K562 (cell line): ENCODE measurements around the gene FBXO46. TPM values are rescaled to one million over a fixed set of nuclear protein-coding genes. Genes with fewer than 3 reads are reported as not detected.
A peak's percentile ranks its signal among the peaks of the same experiment; 100 is the strongest.

Experiments
- BCOR ChIP-seq: fragments of 450-650 bp; IDR thresholded peaks from 2 replicates; pipeline ENCODE4 v1.6.1; 2016
- E2F5 ChIP-seq: sonication (generic); formaldehyde crosslinking; IDR thresholded peaks from 2 replicates; pipeline ENCODE4 v1.8.0; 2022; ENCODE audit warnings: mild to moderate bottlenecking, missing genetic modification reagents
- E2F6 ChIP-seq, 2 experiments: IDR thresholded peaks; 2 replicates each; pipeline ENCODE4 v1.6.1; 2011; ENCODE audit warnings: borderline replicate concordance in 1 of 2, control low read depth in 1 of 2, low read depth in 1 of 2, low read length in 1 of 2, mild to moderate bottlenecking in 1 of 2, mixed read lengths in 1 of 2, moderate library complexity in 1 of 2; ENCODE audit not compliant: insufficient read depth in 1 of 2, insufficient read length in 1 of 2, poor library complexity in 1 of 2, severe bottlenecking in 1 of 2; ENCODE audit errors: extremely low read depth in 1 of 2
- HINFP ChIP-seq: fragments of 450-650 bp; conservative IDR thresholded peaks from 2 replicates; pipeline ENCODE4 v1.6.1; 2016; ENCODE audit warnings: missing genetic modification characterization, low read depth, mild to moderate bottlenecking, control low read depth, missing compliant biosample characterization
- HNRNPUL1 ChIP-seq: fragments of 200-400 bp; formaldehyde crosslinking; IDR thresholded peaks from 2 replicates; pipeline ENCODE4 v1.6.1; 2017; ENCODE audit warnings: low read length
- JUND ChIP-seq, 2 experiments: IDR thresholded peaks; 2 replicates in 1 of 2; 3 replicates in 1 of 2; pipeline ENCODE4 v1.6.1; 2011; ENCODE audit warnings: borderline replicate concordance in 2 of 2, low read depth in 2 of 2, low read length in 2 of 2, improper control_type of control experiment in 1 of 2, missing biosample characterization in 1 of 2, missing genetic modification characterization in 1 of 2, missing genetic modification reagents in 1 of 2
- MECOM ChIP-seq: fragments of 250-450 bp; sonication (Bioruptor Pico); IDR thresholded peaks from 2 replicates; pipeline ENCODE4 v1.8.0; 2022; ENCODE audit warnings: inconsistent platforms
- MEIS2 ChIP-seq: fragments of 450-650 bp; IDR thresholded peaks from 2 replicates; pipeline ENCODE4 v1.6.1; 2014; ENCODE audit warnings: mild to moderate bottlenecking; ENCODE audit not compliant: partially characterized antibody
- MTA3 ChIP-seq: fragments of 450-650 bp; formaldehyde crosslinking; IDR thresholded peaks from 2 replicates; pipeline ENCODE4 v1.6.1; 2017; ENCODE audit warnings: mild to moderate bottlenecking, borderline replicate concordance
- NR4A1 ChIP-seq, 2 experiments: fragments of 250-450 bp in 1 of 2; fragments of 450-650 bp in 1 of 2; sonication (Bioruptor Pico) in 1 of 2; IDR thresholded peaks; 2 replicates each; pipeline versions ENCODE4 v1.4.0 to v1.6.1; 2016 to 2020; ENCODE audit warnings: mild to moderate bottlenecking in 2 of 2, missing compliant biosample characterization in 1 of 2, missing genetic modification characterization in 1 of 2, moderate library complexity in 1 of 2
- PBX2 ChIP-seq, 2 experiments: IDR thresholded peaks in 1 of 2; conservative IDR thresholded peaks in 1 of 2; 2 replicates each; pipeline ENCODE4 v1.6.1; 2016; ENCODE audit warnings: low read depth in 2 of 2, mild to moderate bottlenecking in 1 of 2, missing compliant biosample characterization in 1 of 2, missing genetic modification characterization in 1 of 2, moderate library complexity in 1 of 2
- RB1 ChIP-seq: fragments of 450-650 bp; IDR thresholded peaks from 2 replicates; pipeline ENCODE4 v1.6.1; 2017; ENCODE audit warnings: low read depth, mild to moderate bottlenecking
- TCF3 ChIP-seq: sonication (generic); formaldehyde crosslinking; IDR thresholded peaks from 2 replicates; pipeline ENCODE4 v1.4.0; 2020; ENCODE audit warnings: mild to moderate bottlenecking, missing genetic modification reagents
- TSHZ1 ChIP-seq: fragments of 250-450 bp; sonication (Bioruptor Pico); IDR thresholded peaks from 2 replicates; pipeline ENCODE4 v1.4.0; 2020; ENCODE audit warnings: mild to moderate bottlenecking, moderate library complexity
- ZNF830 ChIP-seq: fragments of 250-450 bp; sonication (Bioruptor Pico); IDR thresholded peaks from 2 replicates; pipeline ENCODE4 v1.5.0; 2021; ENCODE audit warnings: mild to moderate bottlenecking
- polyA plus RNA-seq, 8 experiments: library from polyadenylated mRNA; depleted of rRNA in 4 of 8; stranded (reverse) in 5 of 8; unstranded in 3 of 8; fragments of >200 nt; fragmentation: Nextera tagmentation in 2 of 8; fragmentation: Illumina TruSeq in 1 of 8; extraction: Ambion mirVana in 2 of 8; extraction: Trizol in 1 of 8; gene quantifications; 2 replicates each; pipeline versions ENCODE4 v1.2.1 to v1.2.3, GENCODE V29; 2011 to 2014; ENCODE audit warnings: inconsistent platforms in 1 of 8, missing spikeins in 1 of 8
- total RNA-seq, 7 experiments: library from RNA; depleted of rRNA in 6 of 7; stranded (reverse); fragments of >200 nt in 6 of 7; fragmentation: Illumina TruSeq in 2 of 7; extraction: Trizol in 2 of 7; gene quantifications; 2 replicates each; pipeline versions ENCODE4 v1.2.1 to v1.2.3, GENCODE V29; 2011 to 2021; ENCODE audit warnings: low replicate concordance in 1 of 7

Gene FBXO46
- total and polyA plus RNA-seq, 9 of the 15 experiments (the other 6 are each of a cell fraction or from before 2014, with no cell fraction given), result 1.5 to 36.1 (median 7.3) TPM

GRCh38 chr19:45670670-45671453 lies 59.8 kb downstream of the FBXO46 start (continued):
- no peak for TF ChIP-seq JUND (IDR thresholded peaks at IDR 0.05; ENCODE audit: borderline replicate concordance, low read depth, low read length)
- TF ChIP-seq JUND (tag; IDR thresholded peaks at IDR 0.05; ENCODE audit: borderline replicate concordance, low read depth, low read length), result no peak
- TF ChIP-seq PBX2 (CRISPR knock-in tag; IDR thresholded peaks at IDR 0.05; ENCODE audit: low read depth), result no peak
- TF ChIP-seq PBX2 (tag; conservative IDR thresholded peaks at IDR 0.05; ENCODE audit: low read depth), result no peak
- no peak for TF ChIP-seq ZNF830 (CRISPR knock-in tag)
- TF ChIP-seq HNRNPUL1, result no peak
- no peak for TF ChIP-seq BCOR
- 0 out of 2 replicates have a peak, but pooled peaks have one; percentile 9 for TF ChIP-seq MTA3
- TF ChIP-seq MEIS2, result no peak
- TF ChIP-seq RB1, result no peak
- no peak for TF ChIP-seq E2F5
- TF ChIP-seq E2F6 (IDR thresholded peaks at IDR 0.05; ENCODE audit: borderline replicate concordance in 1 of 2, extremely low read depth in 1 of 2, insufficient read depth in 1 of 2, insufficient read length in 1 of 2, low read depth in 1 of 2, low read length in 1 of 2, poor library complexity in 1 of 2, severe bottlenecking in 1 of 2), result peak in 1 of 2 experiments; percentile 7
- TF ChIP-seq HINFP, result no peak
- TF ChIP-seq TSHZ1 (CRISPR knock-in tag), result no peak
- no peak for TF ChIP-seq TCF3 (CRISPR knock-in tag)
- no peak for TF ChIP-seq MECOM (CRISPR knock-in tag)
- no peak for TF ChIP-seq NR4A1 (CRISPR knock-in tag; IDR thresholded peaks at IDR 0.05)
- no peak for TF ChIP-seq NR4A1 (tag; IDR thresholded peaks at IDR 0.05)
